ENCODE results near the gene C1QTNF5. TPM values are rescaled to one million over a fixed set of nuclear protein-coding genes. Genes with fewer than 3 reads are reported as not detected.
"Not testable (repeated sequence)": the region's sequence is repeated elsewhere in the genome, so short reads cannot be mapped to it uniquely, and the experiment has no call there.

Gene C1QTNF5, protein sequence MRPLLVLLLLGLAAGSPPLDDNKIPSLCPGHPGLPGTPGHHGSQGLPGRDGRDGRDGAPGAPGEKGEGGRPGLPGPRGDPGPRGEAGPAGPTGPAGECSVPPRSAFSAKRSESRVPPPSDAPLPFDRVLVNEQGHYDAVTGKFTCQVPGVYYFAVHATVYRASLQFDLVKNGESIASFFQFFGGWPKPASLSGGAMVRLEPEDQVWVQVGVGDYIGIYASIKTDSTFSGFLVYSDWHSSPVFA
- total RNA-seq = 47.6 TPM
- long read RNA-seq, transcript C1QTNF5-202 (3 exons, 1,356 nt) = major isoform, 98 of 161 reads
- long read RNA-seq, transcript C1QTNF5-203 (2 exons, 1,046 nt) = minor isoform, 30 of 161 reads
- long read RNA-seq, partial matches to known transcripts = 11 of 161 reads
- long read RNA-seq, other reads (novel, unspliced or antisense) = 19 of 161 reads

DNA sequence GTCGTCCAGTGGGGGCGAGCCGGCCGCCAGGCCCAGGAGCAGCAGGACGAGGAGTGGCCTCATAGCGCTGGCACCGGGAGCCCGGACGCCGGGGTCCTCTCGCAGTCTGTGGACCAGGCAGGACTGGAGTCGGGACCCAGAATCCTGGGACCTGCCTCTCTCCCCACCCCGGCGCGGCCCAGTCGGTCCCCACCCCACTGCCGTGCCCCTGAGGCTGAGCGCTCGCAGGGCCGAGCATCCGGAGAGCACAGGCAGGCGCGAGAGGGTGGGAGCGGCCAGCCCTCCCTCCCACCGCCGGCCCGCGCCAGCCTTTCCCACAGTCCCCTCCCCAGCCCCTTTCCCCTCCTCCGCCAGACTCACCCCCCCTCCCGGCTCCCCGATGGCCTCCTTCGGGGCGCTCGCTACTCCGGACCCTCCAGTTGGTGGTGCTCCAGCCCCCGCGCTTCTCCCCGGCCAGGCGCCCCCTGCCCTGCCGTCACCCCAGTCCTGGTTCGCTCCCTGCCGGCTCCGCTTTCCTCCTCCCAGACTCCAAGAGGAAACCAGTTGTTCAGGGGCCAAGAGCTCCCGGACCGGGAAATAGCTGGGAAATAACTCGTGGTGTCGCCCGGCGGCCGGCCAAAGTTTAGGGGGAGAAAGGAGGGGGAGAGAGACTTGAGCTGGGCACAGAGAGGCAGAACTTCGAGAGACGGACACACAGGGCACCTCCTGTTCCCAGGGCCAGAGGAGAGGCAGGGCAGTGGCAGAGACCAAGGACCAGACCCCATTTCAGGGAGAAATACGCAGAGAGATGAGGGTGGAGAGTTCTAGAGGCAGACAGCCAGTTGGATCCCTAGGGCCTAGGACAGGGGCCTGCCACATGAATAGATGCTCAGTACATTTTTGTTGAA lies at the start of gene C1QTNF5:
Gene C1QTNF5, minus strand, starts transcription at position 549 of the 887 bp plus-strand sequence. Its CDS starts 486 bp downstream, at position 63.
- TF ChIP-seq, protein P1, sequence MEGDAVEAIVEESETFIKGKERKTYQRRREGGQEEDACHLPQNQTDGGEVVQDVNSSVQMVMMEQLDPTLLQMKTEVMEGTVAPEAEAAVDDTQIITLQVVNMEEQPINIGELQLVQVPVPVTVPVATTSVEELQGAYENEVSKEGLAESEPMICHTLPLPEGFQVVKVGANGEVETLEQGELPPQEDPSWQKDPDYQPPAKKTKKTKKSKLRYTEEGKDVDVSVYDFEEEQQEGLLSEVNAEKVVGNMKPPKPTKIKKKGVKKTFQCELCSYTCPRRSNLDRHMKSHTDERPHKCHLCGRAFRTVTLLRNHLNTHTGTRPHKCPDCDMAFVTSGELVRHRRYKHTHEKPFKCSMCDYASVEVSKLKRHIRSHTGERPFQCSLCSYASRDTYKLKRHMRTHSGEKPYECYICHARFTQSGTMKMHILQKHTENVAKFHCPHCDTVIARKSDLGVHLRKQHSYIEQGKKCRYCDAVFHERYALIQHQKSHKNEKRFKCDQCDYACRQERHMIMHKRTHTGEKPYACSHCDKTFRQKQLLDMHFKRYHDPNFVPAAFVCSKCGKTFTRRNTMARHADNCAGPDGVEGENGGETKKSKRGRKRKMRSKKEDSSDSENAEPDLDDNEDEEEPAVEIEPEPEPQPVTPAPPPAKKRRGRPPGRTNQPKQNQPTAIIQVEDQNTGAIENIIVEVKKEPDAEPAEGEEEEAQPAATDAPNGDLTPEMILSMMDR (IDR thresholded peaks at IDR 0.05) = no peak
- H3K4me1 ChIP-seq = peaks cover 24% of the 10 kb centered on the region
- ATAC-seq = peak; percentile 37

DNA sequence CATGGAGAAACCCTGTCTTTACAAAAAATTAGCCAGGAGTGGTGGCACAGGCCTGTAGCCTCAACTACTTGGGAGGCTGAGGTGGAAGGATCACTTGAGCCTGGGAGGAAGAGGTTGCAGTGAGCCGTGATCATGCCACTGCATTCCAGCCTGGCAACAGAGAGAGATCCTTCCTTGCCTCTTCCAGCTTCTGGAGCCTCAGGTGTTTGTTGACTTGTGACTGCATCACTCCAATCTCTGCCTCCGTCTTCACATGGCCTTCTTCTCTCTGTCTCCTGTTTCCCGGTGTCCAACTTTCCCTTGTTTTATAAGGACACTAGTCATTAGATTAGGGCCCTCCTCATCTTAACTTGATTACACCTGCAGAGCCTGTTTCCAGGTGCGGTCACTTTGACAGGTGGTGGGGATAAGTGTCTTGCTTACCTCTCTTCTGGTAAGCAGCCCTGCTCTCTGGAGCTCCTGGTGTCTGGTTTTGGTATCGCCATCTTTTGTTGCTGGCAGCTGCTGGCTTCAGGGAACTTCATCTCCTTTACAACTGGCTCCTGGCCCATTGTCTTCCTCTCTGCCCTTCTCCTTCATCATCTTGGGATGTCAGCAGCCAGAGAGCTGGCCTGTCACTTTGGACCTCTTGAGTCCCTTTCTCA lies 49.0 kb upstream of the C1QTNF5 start:
- ATAC-seq = peak; percentile 26

More for the DNA sequence above, at the start of gene C1QTNF5:
- peak; percentile 88 for DNase-seq
- peak within 1 kb of the TSS; percentile 85 for H3K27ac ChIP-seq
- H3K9me3 ChIP-seq = no peaks in the 10 kb centered on the region
- peak within 1 kb of the TSS; percentile 54 for H3K4me3 ChIP-seq
- H3K27me3 ChIP-seq = peaks cover 18% of the 10 kb centered on the region
- intact Hi-C loops (cut with DNase I) = no loop called here
- H3K36me3 ChIP-seq = peaks cover 8% of the 10 kb centered on the region

DNA sequence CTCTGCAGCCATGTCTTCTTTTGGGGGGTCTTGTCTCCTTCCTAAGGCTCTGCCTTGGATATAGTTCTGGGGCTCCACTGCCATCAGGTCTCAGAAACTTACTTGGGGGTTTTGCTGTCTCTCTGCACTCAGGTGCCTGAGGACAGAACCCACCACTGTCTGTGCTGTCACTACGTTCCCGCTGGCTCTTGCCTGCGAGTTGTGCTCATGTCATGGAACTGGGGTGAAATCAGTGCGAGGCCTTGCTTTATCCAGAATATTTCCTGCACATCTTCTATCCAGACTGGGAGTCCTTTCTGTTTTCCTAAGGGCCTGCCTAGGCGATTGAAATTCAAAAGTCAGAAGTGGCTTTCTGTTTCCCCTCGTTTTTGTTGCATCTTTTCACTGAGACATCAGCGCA lies 47.4 kb upstream of the C1QTNF5 start:
- H3K36me3 ChIP-seq = no peaks in the 10 kb centered on the region
- DNase-seq = no peak
- TF ChIP-seq, protein P1 (IDR thresholded peaks at IDR 0.05) = no peak
- H3K4me3 ChIP-seq = no peak overlapping the region
- no peaks in the 10 kb centered on the region for H3K4me1 ChIP-seq
- intact Hi-C loops (cut with DNase I) = no loop called here
- no peak overlapping the region for H3K27ac ChIP-seq
- H3K27me3 ChIP-seq = no peaks in the 10 kb centered on the region
- no peaks in the 10 kb centered on the region for H3K9me3 ChIP-seq
- ATAC-seq = no peak

More for the DNA sequence above, 49.0 kb upstream of the C1QTNF5 start:
- Histone ChIP-seq H3K9me3 (no peaks in the 10 kb centered on the region), H3K27me3 (no peaks in the 10 kb centered on the region), H3K4me1 (no peaks in the 10 kb centered on the region), H3K27ac (no peak overlapping the region), H3K4me3 (no peak overlapping the region), H3K36me3 (no peaks in the 10 kb centered on the region)
- TF ChIP-seq, protein P1 (IDR thresholded peaks at IDR 0.05) = peak; percentile 14
- no peak for DNase-seq
- intact Hi-C loops (cut with DNase I) = no loop called here

DNA sequence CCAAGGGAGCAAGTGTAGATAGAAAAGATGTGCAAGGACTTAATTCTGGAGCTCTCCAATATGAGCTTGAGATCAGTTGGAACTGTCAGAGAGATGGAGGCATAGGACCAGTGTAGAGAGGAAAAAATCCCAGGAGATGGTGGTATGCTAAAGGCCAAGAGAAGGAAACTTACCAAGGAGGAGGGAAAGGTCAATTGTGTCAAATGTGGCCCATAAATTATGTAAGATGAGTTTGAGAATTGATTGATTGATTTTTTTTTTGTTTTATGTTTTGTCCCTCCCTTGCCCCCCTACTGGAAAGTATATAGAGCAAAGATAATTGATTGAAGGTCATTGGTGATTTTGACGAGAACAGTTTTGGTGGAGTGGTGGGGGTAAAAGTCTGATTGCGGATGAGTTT lies 43.6 kb upstream of the C1QTNF5 start:
- intact Hi-C loops (cut with DNase I) = no loop called here

DNA sequence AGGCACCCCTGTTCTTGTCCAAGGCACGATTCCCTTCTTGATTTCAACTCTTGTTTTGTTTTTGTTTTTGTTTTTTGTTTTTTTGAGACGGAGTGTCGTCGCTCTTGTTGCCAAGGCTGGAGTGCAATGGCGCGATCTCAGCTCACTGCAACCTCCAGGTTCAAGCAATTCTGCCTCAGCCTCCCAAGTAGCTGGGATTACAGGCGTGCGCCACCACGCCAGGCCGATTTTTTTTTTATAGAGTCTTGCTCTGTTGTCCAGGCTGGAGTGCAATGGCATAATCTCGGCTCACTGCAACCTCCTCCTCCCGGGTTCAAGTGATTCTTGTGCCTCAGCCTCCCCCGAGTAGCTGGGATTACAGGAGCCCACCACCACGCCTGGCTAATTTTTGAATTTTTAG lies 41.8 kb upstream of the C1QTNF5 start:
- ATAC-seq; H3K9me3 ChIP-seq; H3K4me3 ChIP-seq; intact Hi-C loops (cut with DNase I); H3K27ac ChIP-seq; DNase-seq; H3K36me3 ChIP-seq; H3K27me3 ChIP-seq: not testable (repeated sequence)
- peaks cover 14% of the 10 kb centered on the region for H3K4me1 ChIP-seq

More for the DNA sequence above, 43.6 kb upstream of the C1QTNF5 start:
- TF ChIP-seq, protein P1 (IDR thresholded peaks at IDR 0.05) = no peak
- H3K36me3 ChIP-seq = no peaks in the 10 kb centered on the region
- DNase-seq (no peak), ATAC-seq (no peak)
- H3K27me3 ChIP-seq = no peaks in the 10 kb centered on the region
- H3K4me3 ChIP-seq = no peak overlapping the region
- peaks cover 14% of the 10 kb centered on the region for H3K4me1 ChIP-seq
- no peak overlapping the region for H3K27ac ChIP-seq
- no peaks in the 10 kb centered on the region for H3K9me3 ChIP-seq

All from upper lobe of right lung (tissue), 1 donor.